GM10266 (cell line): ENCODE measurements around the gene BMPR1A.
"Not testable (repeated sequence)": the region's sequence is repeated elsewhere in the genome, so short reads cannot be mapped to it uniquely, and the experiment has no call there.

ENCODE experiments used
- DNase-seq: peaks from one replicate; pipeline ENCODE4 v3.0.0; 2012; ENCODE audit errors: extremely low spot score
- CTCF ChIP-seq: IDR thresholded peaks from 2 replicates; pipeline ENCODE4 v1.5.1; 2012; ENCODE audit warnings: mild to moderate bottlenecking, low read depth; ENCODE audit not compliant: control insufficient read depth, insufficient read depth; ENCODE audit errors: missing control alignments

The BMPR1A gene

GRCh38 chr10:86840498-86840897 lies 84.1 kb downstream of the BMPR1A start:
- no peak for DNase-seq
- TF ChIP-seq CTCF: no peak

- DNase-seq: no peak
- no peak for TF ChIP-seq CTCF
Measured at GRCh38 chr10:86846088-86846487, 89.7 kb downstream of the BMPR1A start.

DNA sequence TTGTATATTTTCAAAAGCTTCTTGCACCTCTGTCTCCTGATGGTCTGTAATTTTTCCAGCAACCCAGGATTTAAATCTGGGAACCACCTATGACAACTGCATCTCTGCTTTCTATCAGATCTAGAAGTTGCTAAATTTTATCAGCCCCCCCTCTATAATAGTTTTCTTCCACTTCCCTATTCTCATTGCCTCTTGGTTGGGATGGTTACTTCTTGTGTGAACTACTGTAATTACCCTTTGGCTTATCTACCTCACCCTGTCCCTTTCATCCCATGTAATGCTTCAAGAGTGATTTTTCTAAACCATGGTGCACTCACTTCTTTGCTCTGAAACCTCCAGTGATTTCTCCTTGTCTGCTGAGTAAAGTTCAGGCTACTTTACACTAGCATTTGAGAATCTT lies 92.3 kb downstream of the BMPR1A start:
- no peak for TF ChIP-seq CTCF
- no peak for DNase-seq

DNA sequence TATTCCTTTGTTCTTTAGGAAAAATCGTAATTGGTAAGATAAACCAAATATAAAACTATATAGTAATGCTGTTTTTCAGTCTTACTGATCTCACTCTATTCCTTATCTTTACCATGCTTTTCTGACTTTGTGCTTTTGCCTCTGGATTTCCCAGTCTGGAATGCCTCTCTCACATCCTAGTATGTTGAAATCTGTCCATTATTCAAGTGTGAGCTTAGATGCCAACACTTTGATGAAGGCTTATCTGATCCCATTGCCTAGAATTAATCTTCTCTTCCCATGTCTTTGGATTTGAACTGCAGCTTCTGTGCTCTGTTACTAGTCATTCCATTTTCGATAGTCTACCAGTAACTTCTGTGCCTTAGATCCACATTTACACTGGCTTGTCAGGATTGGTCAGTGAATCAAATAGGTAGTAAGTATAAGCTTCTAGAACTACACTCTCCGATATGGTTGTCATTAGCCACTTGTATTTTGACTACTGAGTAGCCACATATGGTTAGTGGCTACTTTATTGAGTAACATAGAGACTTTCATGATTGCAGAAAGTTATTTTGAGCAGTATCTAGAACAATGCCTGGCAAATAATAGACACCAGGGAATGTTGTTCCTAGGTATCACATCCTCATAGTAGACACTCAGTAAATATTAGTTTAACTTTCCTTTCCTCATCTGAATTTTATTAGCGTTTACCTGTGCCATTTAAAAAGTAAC lies 92.9 kb downstream of the BMPR1A start:
- no peak for TF ChIP-seq CTCF
- DNase-seq: peak; percentile 23

GRCh38 chr10:86850481-86850880 lies 94.1 kb downstream of the BMPR1A start:
- DNase-seq: no peak
- TF ChIP-seq CTCF: no peak

DNA sequence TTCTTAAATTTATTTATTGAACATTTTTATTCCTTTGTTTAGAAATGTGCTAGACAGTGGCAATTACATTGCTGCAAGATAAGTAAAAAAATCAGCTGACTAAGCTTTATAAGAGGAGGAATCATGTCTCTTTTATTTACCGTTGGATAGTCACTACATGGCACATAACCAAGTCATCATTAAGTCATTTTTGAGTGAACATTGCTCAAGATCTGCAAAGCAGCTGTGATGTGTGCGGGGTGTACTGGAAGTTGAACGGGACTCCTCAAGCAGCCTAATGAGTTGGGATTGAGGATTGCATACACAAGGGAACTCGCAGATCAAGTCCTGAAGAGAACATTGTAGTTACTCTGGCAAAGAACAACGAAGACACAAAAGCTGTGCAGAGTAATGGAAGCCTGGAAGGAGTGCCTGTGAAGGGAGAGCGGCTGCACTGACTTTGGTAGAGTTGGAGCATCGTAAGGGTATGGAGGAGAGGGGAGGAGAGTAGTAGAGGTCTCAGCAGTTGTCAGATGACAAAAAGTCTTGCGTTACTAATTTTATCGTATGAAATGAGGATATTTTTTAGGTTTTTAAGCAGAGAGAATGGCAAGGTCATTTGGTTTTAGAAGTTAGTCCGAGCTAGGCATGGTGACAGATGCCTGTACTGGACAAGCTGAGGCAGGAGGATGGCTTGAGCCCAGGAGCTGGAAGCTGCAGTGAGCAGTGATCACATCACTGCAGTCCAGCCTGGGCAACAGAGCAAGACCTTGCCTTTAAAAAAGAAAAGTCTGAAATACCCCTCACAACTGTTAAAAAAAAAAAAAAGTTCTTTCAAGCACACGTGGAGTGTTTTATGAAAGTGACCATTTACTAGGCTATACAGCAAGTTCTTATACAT lies 95.1 kb downstream of the BMPR1A start:
- TF ChIP-seq CTCF: no peak
- DNase-seq: no peak

GRCh38 chr10:86853582-86853981 lies 97.2 kb downstream of the BMPR1A start:
- DNase-seq: not testable (repeated sequence)
